SU-DHL-6 (cell line): ENCODE results near the gene APOM.

Experiments
- H2AFZ ChIP-seq: fragments of 200-600 bp; sonication (generic); 2 replicates; pipeline ENCODE4 v1.6.1; 2014; ENCODE audit warnings: low read depth, mild to moderate bottlenecking, moderate library complexity, mixed read lengths, antibody characterized with exemption, low read length; ENCODE audit not compliant: severe bottlenecking
- H3F3A ChIP-seq: fragments of 200-600 bp; shearing (Covaris generic); 2 replicates; pipeline ENCODE4 v1.6.0; 2016; ENCODE audit warnings: antibody characterized with exemption, mild to moderate bottlenecking; ENCODE audit not compliant: insufficient read depth
- H3K27ac ChIP-seq: fragments of 200-600 bp; sonication (generic); 2 replicates; pipeline ENCODE4 v1.5.1; 2016; ENCODE audit warnings: low read depth, mild to moderate bottlenecking, low read length, moderate library complexity, mixed read lengths
- H3K27me3 ChIP-seq: fragments of 200-600 bp; sonication (generic), shearing (Covaris generic); 2 replicates; pipeline ENCODE4 v1.6.0; 2014; ENCODE audit warnings: mild to moderate bottlenecking, low read length
- H3K36me3 ChIP-seq: fragments of 200-600 bp; sonication (generic); 2 replicates; pipeline ENCODE4 v1.6.1; 2014; ENCODE audit warnings: mild to moderate bottlenecking, low read length, mixed read lengths
- H3K4me2 ChIP-seq: fragments of 300-600, 200-600 bp; shearing (Covaris generic), sonication (generic); 2 replicates; pipeline ENCODE4 v1.6.0; 2014; ENCODE audit warnings: low read length, low read depth, mild to moderate bottlenecking; ENCODE audit not compliant: poor library complexity, severe bottlenecking
- H3K4me3 ChIP-seq: fragments of 200-600 bp; sonication (generic); 2 replicates; pipeline ENCODE4 v1.5.1; 2014; ENCODE audit warnings: antibody characterized with exemption, low read length, mild to moderate bottlenecking, mixed read lengths; ENCODE audit not compliant: insufficient read depth, poor library complexity, severe bottlenecking
- H3K79me2 ChIP-seq: fragments of 200-600 bp; sonication (generic); 2 replicates; pipeline ENCODE4 v1.6.1; 2014; ENCODE audit warnings: mild to moderate bottlenecking, low read length, moderate library complexity; ENCODE audit not compliant: insufficient read depth
- H3K9ac ChIP-seq: fragments of 200-600 bp; sonication (generic); 2 replicates; pipeline ENCODE4 v1.7.0; 2014; ENCODE audit warnings: mild to moderate bottlenecking, low read length
- H3K9me2 ChIP-seq: fragments of 200-600 bp; sonication (generic); replicated peaks from 2 replicates; pipeline ENCODE4 v1.6.1; 2014; ENCODE audit warnings: low read length; ENCODE audit not compliant: insufficient read depth
- H3K9me3 ChIP-seq: fragments of 200-600 bp; sonication (generic); 2 replicates; pipeline ENCODE4 v1.6.1; 2014; ENCODE audit warnings: low read length, mixed read lengths; ENCODE audit not compliant: insufficient read depth
- H4K20me1 ChIP-seq: fragments of 200-600 bp; sonication (generic); 2 replicates; pipeline ENCODE4 v1.6.1; 2014; ENCODE audit warnings: low read depth, mild to moderate bottlenecking, antibody characterized with exemption, low read length, moderate library complexity, mixed read lengths
- EZH2phosphoT487 ChIP-seq: fragments of 200-600 bp; sonication (generic), shearing (Covaris generic); conservative IDR thresholded peaks from 2 replicates; pipeline ENCODE4 v1.6.1; 2018; ENCODE audit warnings: mild to moderate bottlenecking, antibody characterized with exemption, low read length, moderate library complexity, mixed read lengths
- TF ChIP-seq, protein P1 (sequence below): fragments of 200-600 bp; sonication (generic); IDR thresholded peaks from one replicate; pipeline ENCODE4 v1.5.1; 2017; ENCODE audit warnings: antibody characterized with exemption, mild to moderate bottlenecking, low read length, moderate library complexity; ENCODE audit not compliant: insufficient read depth, poor library complexity, severe bottlenecking

Gene APOM

GRCh38 chr6:31689249-31690110, 33.8 kb downstream of the APOM start:
- no peak overlapping the region for H2AFZ ChIP-seq
- no peaks in the 10 kb centered on the region for H3K36me3 ChIP-seq
- H3K27ac ChIP-seq, result no peak overlapping the region
- no peaks in the 10 kb centered on the region for H3F3A ChIP-seq
- H3K9ac ChIP-seq, result no peak overlapping the region
- H3K4me3 ChIP-seq, result no peak overlapping the region
- no peaks in the 10 kb centered on the region for H3K79me2 ChIP-seq
- no peak overlapping the region for H3K4me2 ChIP-seq
- no peaks in the 10 kb centered on the region for H4K20me1 ChIP-seq
- no peaks in the 10 kb centered on the region for H3K9me3 ChIP-seq
- TF ChIP-seq, protein P1, sequence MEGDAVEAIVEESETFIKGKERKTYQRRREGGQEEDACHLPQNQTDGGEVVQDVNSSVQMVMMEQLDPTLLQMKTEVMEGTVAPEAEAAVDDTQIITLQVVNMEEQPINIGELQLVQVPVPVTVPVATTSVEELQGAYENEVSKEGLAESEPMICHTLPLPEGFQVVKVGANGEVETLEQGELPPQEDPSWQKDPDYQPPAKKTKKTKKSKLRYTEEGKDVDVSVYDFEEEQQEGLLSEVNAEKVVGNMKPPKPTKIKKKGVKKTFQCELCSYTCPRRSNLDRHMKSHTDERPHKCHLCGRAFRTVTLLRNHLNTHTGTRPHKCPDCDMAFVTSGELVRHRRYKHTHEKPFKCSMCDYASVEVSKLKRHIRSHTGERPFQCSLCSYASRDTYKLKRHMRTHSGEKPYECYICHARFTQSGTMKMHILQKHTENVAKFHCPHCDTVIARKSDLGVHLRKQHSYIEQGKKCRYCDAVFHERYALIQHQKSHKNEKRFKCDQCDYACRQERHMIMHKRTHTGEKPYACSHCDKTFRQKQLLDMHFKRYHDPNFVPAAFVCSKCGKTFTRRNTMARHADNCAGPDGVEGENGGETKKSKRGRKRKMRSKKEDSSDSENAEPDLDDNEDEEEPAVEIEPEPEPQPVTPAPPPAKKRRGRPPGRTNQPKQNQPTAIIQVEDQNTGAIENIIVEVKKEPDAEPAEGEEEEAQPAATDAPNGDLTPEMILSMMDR, result peak; percentile 71
- no peak for TF ChIP-seq EZH2phosphoT487
- no peaks in the 10 kb centered on the region for H3K27me3 ChIP-seq
- H3K9me2 ChIP-seq, result no peaks in the 10 kb centered on the region

DNA sequence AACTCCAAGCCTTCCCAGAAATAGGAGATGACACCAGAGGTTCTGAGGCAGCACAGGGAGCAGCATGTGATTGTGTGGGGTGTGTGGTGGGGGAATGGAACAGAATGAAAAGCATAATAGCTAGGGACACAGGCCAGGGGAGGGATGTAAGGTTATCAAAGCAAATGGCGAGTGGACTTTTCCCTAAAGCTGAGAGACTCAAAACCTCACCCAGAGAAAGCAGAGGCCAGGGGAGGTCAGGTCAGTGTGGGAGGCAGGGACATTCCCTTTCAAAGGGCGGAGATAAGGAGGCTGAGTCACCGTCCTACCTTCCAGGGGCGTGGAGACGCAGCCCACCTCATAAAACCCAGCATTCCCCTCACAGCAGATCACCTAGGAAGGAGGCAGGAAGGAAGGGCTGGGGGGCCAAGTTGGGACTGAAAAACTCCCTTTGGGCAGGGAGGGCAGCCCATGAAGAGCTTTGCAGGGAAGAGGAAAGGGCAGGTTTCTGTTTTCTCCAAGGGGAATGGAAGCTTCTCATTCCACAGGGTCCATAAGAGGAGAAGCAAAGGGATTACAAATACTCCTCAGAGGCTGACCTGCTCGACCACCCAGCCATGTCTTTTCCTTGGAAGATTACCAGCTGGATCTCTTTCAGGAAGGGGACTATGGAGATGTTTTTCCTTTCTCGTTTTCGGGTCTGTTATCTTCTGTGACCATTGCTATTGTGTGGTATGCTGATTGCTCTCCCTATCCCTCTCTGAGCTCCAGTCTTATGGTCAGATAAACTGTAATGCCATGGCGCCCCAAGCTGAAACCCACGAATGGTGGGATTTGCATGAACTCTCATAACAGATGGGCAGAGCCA, 34.8 kb downstream of the APOM start:
- H3K79me2 ChIP-seq, result no peaks in the 10 kb centered on the region
- no peak overlapping the region for H3K4me2 ChIP-seq
- no peaks in the 10 kb centered on the region for H3K9me2 ChIP-seq
- H3K36me3 ChIP-seq, result peaks cover 5% of the 10 kb centered on the region; the same call in 1 of the 2 replicates
- no peaks in the 10 kb centered on the region for H3K27me3 ChIP-seq
- H2AFZ ChIP-seq, result no peak overlapping the region
- H4K20me1 ChIP-seq, result no peaks in the 10 kb centered on the region
- no peak overlapping the region for H3K27ac ChIP-seq
- no peaks in the 10 kb centered on the region for H3K9me3 ChIP-seq
- H3K4me3 ChIP-seq, result no peak overlapping the region
- no peak for TF ChIP-seq EZH2phosphoT487
- TF ChIP-seq, protein P1, result no peak
- H3K9ac ChIP-seq, result no peak overlapping the region
- no peaks in the 10 kb centered on the region for H3F3A ChIP-seq

GRCh38 chr6:31691078-31691463, 35.4 kb downstream of the APOM start:
- Histone ChIP-seq H3K4me3 (no peak overlapping the region), H3K27ac (no peak overlapping the region), H3K27me3 (no peaks in the 10 kb centered on the region), H3K4me2 (no peak overlapping the region), H3K9me2 (no peaks in the 10 kb centered on the region), H4K20me1 (no peaks in the 10 kb centered on the region), H3K36me3 (peaks cover 5% of the 10 kb centered on the region; the same call in 1 of the 2 replicates), H2AFZ (no peak overlapping the region), H3F3A (no peaks in the 10 kb centered on the region), H3K79me2 (no peaks in the 10 kb centered on the region), H3K9me3 (no peaks in the 10 kb centered on the region), H3K9ac (no peak overlapping the region)
- TF ChIP-seq, protein P1, result no peak
- TF ChIP-seq EZH2phosphoT487, result no peak
